GM18502 (cell line): ENCODE results near the gene TIPRL.
"Not testable (repeated sequence)": the region's sequence is repeated elsewhere in the genome, so short reads cannot be mapped to it uniquely, and the experiment has no call there.

ENCODE experiments used
- ATAC-seq: cut with Tn5 transposase; IDR thresholded peaks from one replicate; pipeline ENCODE4 v1.9.1; 2021; ENCODE audit warnings: mild to moderate bottlenecking; ENCODE audit not compliant: unreplicated experiment, poor library complexity

Gene TIPRL

GRCh38 chr1:168178638-168179437 is at the start of gene TIPRL:
Gene TIPRL (plus strand): TSS chr1:168178962. CDS start chr1:168179078, 116 bp downstream.
- ATAC-seq = peak; percentile 90

GRCh38 chr1:168129933-168130332 is 48.8 kb upstream of the TIPRL start:
- no peak for ATAC-seq

GRCh38 chr1:168134132-168134531 is 44.6 kb upstream of the TIPRL start:
- ATAC-seq = no peak

- no peak for ATAC-seq
These were observed 44.1 kb upstream of the TIPRL start for GRCh38 chr1:168134642-168135041.

GRCh38 chr1:168135116-168135920 is 43.4 kb upstream of the TIPRL start:
- no peak for ATAC-seq

GRCh38 chr1:168135921-168136708 is 42.6 kb upstream of the TIPRL start:
- ATAC-seq = peak; percentile 33

- ATAC-seq = peak; percentile 57
These were observed 41.9 kb upstream of the TIPRL start, which contains the start of gene GPR161 for GRCh38 chr1:168136709-168137514. Gene GPR161 (minus strand): TSS chr1:168136930. CDS start chr1:168104850, 32,080 bp downstream.

GRCh38 chr1:168137515-168137821 is 41.3 kb upstream of the TIPRL start:
- ATAC-seq = no peak

GRCh38 chr1:168138134-168138533 is 40.6 kb upstream of the TIPRL start:
- no peak for ATAC-seq

- ATAC-seq = no peak
These were observed 39.7 kb upstream of the TIPRL start for GRCh38 chr1:168139070-168139469.

- ATAC-seq = no peak
These were observed 36.8 kb upstream of the TIPRL start for GRCh38 chr1:168141871-168142385.

GRCh38 chr1:168145184-168146159 is 33.3 kb upstream of the TIPRL start:
- peak; percentile 96 for ATAC-seq

GRCh38 chr1:168146160-168146539 is 32.6 kb upstream of the TIPRL start:
- ATAC-seq = no peak

GRCh38 chr1:168146626-168147025 is 32.1 kb upstream of the TIPRL start:
- no peak for ATAC-seq

GRCh38 chr1:168148916-168149315 is 29.8 kb upstream of the TIPRL start:
- ATAC-seq = peak; percentile 74

- no peak for ATAC-seq
These were observed 28.5 kb upstream of the TIPRL start for GRCh38 chr1:168150283-168150682.

GRCh38 chr1:168151935-168152334 is 26.8 kb upstream of the TIPRL start:
- ATAC-seq = no peak

GRCh38 chr1:168154707-168155106 is 24.1 kb upstream of the TIPRL start:
- not testable (repeated sequence) for ATAC-seq

GRCh38 chr1:168155910-168156309 is 22.9 kb upstream of the TIPRL start:
- no peak for ATAC-seq
